Measurements from ENCODE around the gene PRRT4.

PRRT4 gene

GRCh38 chr7:128394904-128395496 is 33.5 kb upstream of the PRRT4 start:
- DNase-seq: no peak

- no peak for DNase-seq
These were observed 32.2 kb upstream of the PRRT4 start for GRCh38 chr7:128393526-128394330.

GRCh38 chr7:128392446-128393327 is 31.2 kb upstream of the PRRT4 start:
- no peak for DNase-seq

GRCh38 chr7:128391805-128392204 is 30.3 kb upstream of the PRRT4 start:
- no peak for DNase-seq

GRCh38 chr7:128390871-128391565 is 29.5 kb upstream of the PRRT4 start:
- no peak for DNase-seq

GRCh38 chr7:128389618-128390329 is 28.3 kb upstream of the PRRT4 start:
- DNase-seq: no peak

- no peak for DNase-seq
These were observed 27.7 kb upstream of the PRRT4 start for GRCh38 chr7:128389085-128389617.

- DNase-seq: no peak
These were observed 26.6 kb upstream of the PRRT4 start for GRCh38 chr7:128388145-128388485.

- DNase-seq: peak; percentile 64
These were observed 26.0 kb upstream of the PRRT4 start for GRCh38 chr7:128387216-128388144.

GRCh38 chr7:128385988-128386925 is 24.8 kb upstream of the PRRT4 start:
- no peak for DNase-seq

- no peak for DNase-seq
These were observed 23.2 kb upstream of the PRRT4 start for GRCh38 chr7:128384726-128385125.

- DNase-seq: no peak
These were observed 22.3 kb upstream of the PRRT4 start for GRCh38 chr7:128383776-128384175.

GRCh38 chr7:128381161-128381821 is 19.8 kb upstream of the PRRT4 start:
- DNase-seq: peak; percentile 57

GRCh38 chr7:128380483-128381106 is 19.1 kb upstream of the PRRT4 start:
- no peak for DNase-seq

GRCh38 chr7:128379900-128380479 is 18.5 kb upstream of the PRRT4 start:
- no peak for DNase-seq

GRCh38 chr7:128378637-128379036 is 17.1 kb upstream of the PRRT4 start:
- DNase-seq: no peak

- DNase-seq: no peak
These were observed 14.6 kb upstream of the PRRT4 start for GRCh38 chr7:128376077-128376476.

GRCh38 chr7:128374041-128374440 is 12.6 kb upstream of the PRRT4 start:
- DNase-seq: no peak

All from stimulated activated CD4-positive, alpha-beta T cell treated with anti-CD3 and anti-CD28 coated beads, Interleukin-1b, Interleukin-23, amount 100 ng/mL, for 48 hours (primary cell).